K562 (cell line): ENCODE measurements around the gene DNAJB7. TPM values are rescaled to one million over a fixed set of nuclear protein-coding genes. Genes with fewer than 3 reads are reported as not detected.

Experiments used
- COPS2 ChIP-seq: fragments of 450-650 bp; conservative IDR thresholded peaks from 2 replicates; pipeline ENCODE4 v1.6.1; 2016; ENCODE audit warnings: mild to moderate bottlenecking, moderate library complexity
- EP300 ChIP-seq: IDR thresholded peaks from 2 replicates; pipeline ENCODE4 v1.6.1; 2012; ENCODE audit warnings: low read length, improper control_type of control experiment
- KAT7 ChIP-seq: sonication (generic); formaldehyde crosslinking; IDR thresholded peaks from 2 replicates; pipeline ENCODE4 v1.8.0; 2022; ENCODE audit warnings: missing genetic modification reagents, mild to moderate bottlenecking, borderline replicate concordance
- NKRF ChIP-seq: fragments of 450-650 bp; IDR thresholded peaks from 2 replicates; pipeline ENCODE4 v1.6.1; 2016; ENCODE audit warnings: borderline replicate concordance
- NR2F6 ChIP-seq: fragments of 450-650 bp; formaldehyde crosslinking; IDR thresholded peaks from 2 replicates; pipeline ENCODE4 v1.4.0; 2020; ENCODE audit warnings: mild to moderate bottlenecking
- NR3C1 ChIP-seq: sonication (generic); formaldehyde crosslinking; IDR thresholded peaks from 2 replicates; pipeline ENCODE4 v1.8.1; 2022; ENCODE audit warnings: missing genetic modification reagents
- OTX1 ChIP-seq: fragments of 450-650 bp; formaldehyde crosslinking; IDR thresholded peaks from 2 replicates; pipeline ENCODE4 v1.4.0; 2022; ENCODE audit warnings: mild to moderate bottlenecking
- PREB ChIP-seq: sonication (generic); formaldehyde crosslinking; IDR thresholded peaks from 2 replicates; pipeline ENCODE4 v1.8.1; 2023; ENCODE audit warnings: mild to moderate bottlenecking, missing genetic modification reagents
- RBM34 ChIP-seq: fragments of 200-400 bp; formaldehyde crosslinking; IDR thresholded peaks from 2 replicates; pipeline ENCODE4 v1.6.1; 2018; ENCODE audit warnings: low read length, borderline replicate concordance; ENCODE audit not compliant: insufficient read depth
- SRSF7 ChIP-seq: fragments of 200-400 bp; formaldehyde crosslinking; optimal IDR thresholded peaks from 2 replicates; pipeline ENCODE3; 2017; ENCODE audit warnings: mild to moderate bottlenecking, low read depth, low read length
- STAG1 ChIP-seq: sonication (generic); formaldehyde crosslinking; IDR thresholded peaks from 2 replicates; pipeline ENCODE4 v1.5.0; 2020; ENCODE audit warnings: missing genetic modification reagents, borderline replicate concordance
- ZC3H4 ChIP-seq: sonication (generic); formaldehyde crosslinking; IDR thresholded peaks from 2 replicates; pipeline ENCODE4 v1.9.0; 2021; ENCODE audit warnings: missing genetic modification reagents, borderline replicate concordance
- ZFP1 ChIP-seq: fragments of 450-650 bp; formaldehyde crosslinking; IDR thresholded peaks from 2 replicates; pipeline ENCODE4 v1.4.0; 2020; ENCODE audit warnings: mild to moderate bottlenecking, mixed read lengths
- ZNF12 ChIP-seq: sonication (generic); formaldehyde crosslinking; IDR thresholded peaks from 2 replicates; pipeline ENCODE4 v1.4.0; 2020; ENCODE audit warnings: mild to moderate bottlenecking, missing genetic modification reagents
- ZNF146 ChIP-seq: IDR thresholded peaks from one replicate; pipeline ENCODE4 v1.6.1; 2018; ENCODE audit warnings: missing compliant biosample characterization; ENCODE audit not compliant: unreplicated experiment
- ZNF232 ChIP-seq: sonication (generic); formaldehyde crosslinking; IDR thresholded peaks from 2 replicates; pipeline ENCODE4 v1.8.0; 2022; ENCODE audit warnings: mild to moderate bottlenecking, missing genetic modification reagents
- ZNF436 ChIP-seq: fragments of 250-450, 450-650 bp; sonication (Bioruptor Pico); formaldehyde crosslinking; IDR thresholded peaks from 2 replicates; pipeline ENCODE4 v1.7.0; 2020; ENCODE audit warnings: mild to moderate bottlenecking
- ZNF583 ChIP-seq: fragments of 250-450 bp; sonication (Bioruptor Pico); IDR thresholded peaks from 2 replicates; pipeline ENCODE4 v1.4.0; 2020
- ZNF668 ChIP-seq: fragments of 250-450 bp; sonication (Bioruptor Pico); IDR thresholded peaks from 2 replicates; pipeline ENCODE4 v1.8.0; 2022; ENCODE audit warnings: mild to moderate bottlenecking, inconsistent platforms
- ZNF79 ChIP-seq: fragments of 250-450 bp; sonication (Bioruptor Pico); IDR thresholded peaks from 2 replicates; pipeline ENCODE4 v1.4.0; 2020; ENCODE audit warnings: low read depth, mild to moderate bottlenecking, moderate library complexity
- ZSCAN29 ChIP-seq: fragments of 450-650 bp; IDR thresholded peaks from 2 replicates; pipeline ENCODE4 v1.6.1; 2017
- polyA plus RNA-seq, 8 experiments: library from polyadenylated mRNA; depleted of rRNA in 4 of 8; stranded (reverse) in 5 of 8; unstranded in 3 of 8; fragments of >200 nt; fragmentation: Nextera tagmentation in 2 of 8; fragmentation: Illumina TruSeq in 1 of 8; extraction: Ambion mirVana in 2 of 8; extraction: Trizol in 1 of 8; gene quantifications; 2 replicates each; pipeline versions ENCODE4 v1.2.1 to v1.2.3, GENCODE V29; 2011 to 2014; ENCODE audit warnings: inconsistent platforms in 1 of 8, missing spikeins in 1 of 8
- total RNA-seq, 7 experiments: library from RNA; depleted of rRNA in 6 of 7; stranded (reverse); fragments of >200 nt in 6 of 7; fragmentation: Illumina TruSeq in 2 of 7; extraction: Trizol in 2 of 7; gene quantifications; 2 replicates each; pipeline versions ENCODE4 v1.2.1 to v1.2.3, GENCODE V29; 2011 to 2021; ENCODE audit warnings: low replicate concordance in 1 of 7
- TF ChIP-seq, protein P1 (sequence below): fragments of 450-650 bp; IDR thresholded peaks from 2 replicates; pipeline ENCODE4 v1.6.1; 2017; ENCODE audit warnings: antibody characterized with exemption, mild to moderate bottlenecking
- TF ChIP-seq, protein P2 (sequence below): fragments of 250-450 bp; sonication (Bioruptor Pico); IDR thresholded peaks from 2 replicates; pipeline ENCODE4 v1.8.0; 2021; ENCODE audit warnings: mild to moderate bottlenecking, moderate library complexity

DNAJB7 gene
- total and polyA plus RNA-seq, 9 of the 15 experiments (the other 6 are each of a cell fraction or from before 2014, with no cell fraction given) = 0.13 to 0.21 TPM; not detected in 7

DNA sequence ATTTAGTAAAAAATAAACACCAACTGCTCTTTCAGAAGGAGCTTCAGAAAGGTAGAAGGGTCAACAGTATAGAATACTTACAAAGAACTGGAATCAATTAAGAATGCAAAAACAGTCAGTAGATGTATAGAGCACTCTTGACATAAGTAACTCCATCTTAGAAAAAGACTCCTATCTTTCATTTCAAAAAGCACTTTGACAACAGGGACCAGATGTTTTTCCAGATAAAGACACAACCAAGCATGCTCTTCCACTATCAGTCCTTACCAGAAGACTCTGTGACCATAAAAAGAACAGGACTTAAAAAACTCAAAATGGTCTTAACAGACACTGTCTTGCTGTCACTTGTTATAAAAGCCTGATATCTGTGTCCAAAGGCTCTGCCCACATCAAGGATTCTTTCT lies 48.0 kb downstream of the DNAJB7 start (continued):
- TF ChIP-seq, protein P1, sequence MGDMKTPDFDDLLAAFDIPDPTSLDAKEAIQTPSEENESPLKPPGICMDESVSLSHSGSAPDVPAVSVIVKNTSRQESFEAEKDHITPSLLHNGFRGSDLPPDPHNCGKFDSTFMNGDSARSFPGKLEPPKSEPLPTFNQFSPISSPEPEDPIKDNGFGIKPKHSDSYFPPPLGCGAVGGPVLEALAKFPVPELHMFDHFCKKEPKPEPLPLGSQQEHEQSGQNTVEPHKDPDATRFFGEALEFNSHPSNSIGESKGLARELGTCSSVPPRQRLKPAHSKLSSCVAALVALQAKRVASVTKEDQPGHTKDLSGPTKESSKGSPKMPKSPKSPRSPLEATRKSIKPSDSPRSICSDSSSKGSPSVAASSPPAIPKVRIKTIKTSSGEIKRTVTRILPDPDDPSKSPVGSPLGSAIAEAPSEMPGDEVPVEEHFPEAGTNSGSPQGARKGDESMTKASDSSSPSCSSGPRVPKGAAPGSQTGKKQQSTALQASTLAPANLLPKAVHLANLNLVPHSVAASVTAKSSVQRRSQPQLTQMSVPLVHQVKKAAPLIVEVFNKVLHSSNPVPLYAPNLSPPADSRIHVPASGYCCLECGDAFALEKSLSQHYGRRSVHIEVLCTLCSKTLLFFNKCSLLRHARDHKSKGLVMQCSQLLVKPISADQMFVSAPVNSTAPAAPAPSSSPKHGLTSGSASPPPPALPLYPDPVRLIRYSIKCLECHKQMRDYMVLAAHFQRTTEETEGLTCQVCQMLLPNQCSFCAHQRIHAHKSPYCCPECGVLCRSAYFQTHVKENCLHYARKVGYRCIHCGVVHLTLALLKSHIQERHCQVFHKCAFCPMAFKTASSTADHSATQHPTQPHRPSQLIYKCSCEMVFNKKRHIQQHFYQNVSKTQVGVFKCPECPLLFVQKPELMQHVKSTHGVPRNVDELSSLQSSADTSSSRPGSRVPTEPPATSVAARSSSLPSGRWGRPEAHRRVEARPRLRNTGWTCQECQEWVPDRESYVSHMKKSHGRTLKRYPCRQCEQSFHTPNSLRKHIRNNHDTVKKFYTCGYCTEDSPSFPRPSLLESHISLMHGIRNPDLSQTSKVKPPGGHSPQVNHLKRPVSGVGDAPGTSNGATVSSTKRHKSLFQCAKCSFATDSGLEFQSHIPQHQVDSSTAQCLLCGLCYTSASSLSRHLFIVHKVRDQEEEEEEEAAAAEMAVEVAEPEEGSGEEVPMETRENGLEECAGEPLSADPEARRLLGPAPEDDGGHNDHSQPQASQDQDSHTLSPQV = peak; percentile 100
- TF ChIP-seq ZNF79 (CRISPR knock-in tag) = peak; percentile 98
- TF ChIP-seq RBM34 = no peak
- TF ChIP-seq NKRF = no peak
- TF ChIP-seq NR3C1 (CRISPR knock-in tag) = no peak
- no peak for TF ChIP-seq STAG1 (CRISPR knock-in tag)
- TF ChIP-seq ZNF232 = no peak
- no peak for TF ChIP-seq ZNF146 (CRISPR knock-in tag)
- no peak for TF ChIP-seq SRSF7
- TF ChIP-seq, protein P2, sequence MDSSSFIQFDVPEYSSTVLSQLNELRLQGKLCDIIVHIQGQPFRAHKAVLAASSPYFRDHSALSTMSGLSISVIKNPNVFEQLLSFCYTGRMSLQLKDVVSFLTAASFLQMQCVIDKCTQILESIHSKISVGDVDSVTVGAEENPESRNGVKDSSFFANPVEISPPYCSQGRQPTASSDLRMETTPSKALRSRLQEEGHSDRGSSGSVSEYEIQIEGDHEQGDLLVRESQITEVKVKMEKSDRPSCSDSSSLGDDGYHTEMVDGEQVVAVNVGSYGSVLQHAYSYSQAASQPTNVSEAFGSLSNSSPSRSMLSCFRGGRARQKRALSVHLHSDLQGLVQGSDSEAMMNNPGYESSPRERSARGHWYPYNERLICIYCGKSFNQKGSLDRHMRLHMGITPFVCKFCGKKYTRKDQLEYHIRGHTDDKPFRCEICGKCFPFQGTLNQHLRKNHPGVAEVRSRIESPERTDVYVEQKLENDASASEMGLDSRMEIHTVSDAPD (CRISPR knock-in tag) = peak; percentile 98
- TF ChIP-seq ZSCAN29 = no peak
- TF ChIP-seq COPS2 = no peak
- no peak for TF ChIP-seq ZNF12 (CRISPR knock-in tag)
- no peak for TF ChIP-seq PREB (CRISPR knock-in tag)
- peak; percentile 96 for TF ChIP-seq EP300
- no peak for TF ChIP-seq ZC3H4
- peak; percentile 99 for TF ChIP-seq OTX1 (CRISPR knock-in tag)
- TF ChIP-seq NR2F6 (CRISPR knock-in tag) = peak; percentile 98
- peak; percentile 100 for TF ChIP-seq ZNF583 (CRISPR knock-in tag)
- TF ChIP-seq ZFP1 (CRISPR knock-in tag) = peak; percentile 99
- peak; percentile 59; the same call in 1 of the 2 replicates for TF ChIP-seq ZNF436 (CRISPR knock-in tag)
- TF ChIP-seq KAT7 (CRISPR knock-in tag) = no peak
- TF ChIP-seq ZNF668 (CRISPR knock-in tag) = peak; percentile 100
